Heart left ventricle (tissue), 13 donors: ENCODE data around the gene RNF121.

Source experiments
- POLR2A ChIP-seq, 2 donors: fragments of 450-650 bp; IDR thresholded peaks; one replicate each; pipeline ENCODE4 v1.6.1; 2017; ENCODE audit warnings: antibody characterized with exemption in 2 of 2, mild to moderate bottlenecking in 2 of 2, moderate library complexity in 2 of 2
- TF ChIP-seq, protein P1 (sequence below), 12 donors: fragments of 200-600 bp; sonication (generic) in 4 of 12; IDR thresholded peaks; one replicate each; pipeline versions ENCODE4 v1.5.0 to v1.8.0; 2018 to 2022; ENCODE audit warnings: antibody characterized with exemption in 12 of 12, mild to moderate bottlenecking in 5 of 12
- donor health status: ischemic (EF 13 %, LVEDD 7.1; RV severe dilation, severe dysfunction).
- donor health status: DM: no; HTN: yes; CAD: no.
- donor health status: DM: no; HTN: no; CAD: no.
- donor health status: ischemic (EF 25% LVEDD 6.9; RV normal size, moderate dysfunction).
- donor health status: ischemic (EF 25% LVEDD 5.7; RV mildly dilated, moderate dysfunction).
- donor health status: ischemic (EF 35%, LVEDD 5.7; RV mildly dilated, moderate dysfunction).
- donor health status: nonischemic (EF 11% LVEDD 7.7; RV severe dilation, severe dysfunction).
- donor health status: DM: yes; HTN: yes; CAD: no.
- donor health status: PGD.
- donor health status: ischemic (EF 29% LVEDD 5.4; RV normal size, mild dysfunction).
- donor health status: nonischemic (EF 23%, LVEDD 6.1; RV moderate dilation, normal function).

DNA sequence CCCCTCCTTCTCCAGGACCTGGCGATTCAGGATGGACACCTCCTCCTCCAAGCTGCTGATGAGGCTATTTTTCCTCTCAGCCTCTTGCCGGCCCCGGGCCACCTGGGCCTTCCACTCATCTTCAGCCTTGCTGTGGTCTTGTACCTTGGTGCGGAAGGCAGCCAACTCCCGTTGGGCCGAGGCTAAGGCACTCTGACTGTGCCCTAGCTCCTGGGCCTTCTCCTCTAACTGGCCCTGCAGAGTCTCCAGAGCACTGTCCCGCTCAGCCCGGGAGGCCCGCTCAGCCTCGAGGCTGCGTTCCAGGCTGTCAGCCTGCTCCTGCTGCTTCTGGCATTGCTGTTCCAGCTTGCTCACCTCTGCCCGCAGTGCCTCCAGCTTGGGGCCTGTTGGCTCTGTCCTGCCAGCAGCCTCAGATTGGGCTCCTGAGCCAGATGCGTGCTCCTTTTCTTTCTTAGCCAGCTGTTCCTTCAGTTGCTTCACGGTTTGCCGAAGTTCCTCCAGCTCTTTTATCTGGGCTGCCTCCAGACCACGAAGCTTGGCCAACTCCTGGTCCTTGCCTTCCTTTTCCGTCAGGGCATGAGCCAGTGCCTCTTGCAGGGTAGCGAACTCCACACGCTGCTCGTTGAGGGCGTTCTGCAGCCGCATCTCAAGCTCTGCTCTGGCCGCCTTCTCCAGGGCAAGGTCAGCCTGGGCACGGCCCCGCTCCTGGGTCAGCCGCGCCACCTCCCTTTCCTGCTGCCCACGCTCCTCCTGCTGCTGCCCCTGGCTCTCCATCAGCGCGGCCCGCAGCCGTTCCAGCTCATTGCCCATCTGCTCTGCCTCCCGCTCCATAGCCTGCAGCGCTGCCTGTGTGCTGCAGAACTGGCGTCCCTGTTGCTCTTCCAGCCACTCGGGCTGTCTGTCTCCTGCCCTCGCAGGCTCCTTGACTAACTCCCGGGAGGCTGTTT lies 85.2 kb downstream of the RNF121 start:
- TF ChIP-seq, protein P1, sequence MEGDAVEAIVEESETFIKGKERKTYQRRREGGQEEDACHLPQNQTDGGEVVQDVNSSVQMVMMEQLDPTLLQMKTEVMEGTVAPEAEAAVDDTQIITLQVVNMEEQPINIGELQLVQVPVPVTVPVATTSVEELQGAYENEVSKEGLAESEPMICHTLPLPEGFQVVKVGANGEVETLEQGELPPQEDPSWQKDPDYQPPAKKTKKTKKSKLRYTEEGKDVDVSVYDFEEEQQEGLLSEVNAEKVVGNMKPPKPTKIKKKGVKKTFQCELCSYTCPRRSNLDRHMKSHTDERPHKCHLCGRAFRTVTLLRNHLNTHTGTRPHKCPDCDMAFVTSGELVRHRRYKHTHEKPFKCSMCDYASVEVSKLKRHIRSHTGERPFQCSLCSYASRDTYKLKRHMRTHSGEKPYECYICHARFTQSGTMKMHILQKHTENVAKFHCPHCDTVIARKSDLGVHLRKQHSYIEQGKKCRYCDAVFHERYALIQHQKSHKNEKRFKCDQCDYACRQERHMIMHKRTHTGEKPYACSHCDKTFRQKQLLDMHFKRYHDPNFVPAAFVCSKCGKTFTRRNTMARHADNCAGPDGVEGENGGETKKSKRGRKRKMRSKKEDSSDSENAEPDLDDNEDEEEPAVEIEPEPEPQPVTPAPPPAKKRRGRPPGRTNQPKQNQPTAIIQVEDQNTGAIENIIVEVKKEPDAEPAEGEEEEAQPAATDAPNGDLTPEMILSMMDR (IDR thresholded peaks at IDR 0.05) = no peak
- TF ChIP-seq POLR2A (IDR thresholded peaks at IDR 0.05) = no peak
